PC-9 (cell line): Measurements from ENCODE around the gene GRB7. TPM values are rescaled to one million over a fixed set of nuclear protein-coding genes. Genes with fewer than 3 reads are reported as not detected.

ENCODE experiments used
- BruUV-seq: library from RNA; stranded (reverse); fragments of 400-500 nt; replicated peaks from 2 replicates; lab custom pipeline; 2021; lab: Mats Ljungman, UMichigan
- CTCF ChIA-PET: fragments of 300-600 bp; sonication (Branson Sonifier 250); formaldehyde crosslinking; loops from one replicate; lab custom pipeline; 2022; ENCODE audit warnings: antibody characterized with exemption; lab: Charles Lee
- POLR2A ChIA-PET: fragments of 300-600 bp; sonication (Branson Sonifier 250); formaldehyde crosslinking; loops from one replicate; lab custom pipeline; 2022; ENCODE audit warnings: antibody characterized with exemption; ENCODE audit not compliant: unreplicated experiment; lab: Charles Lee
- DNase-seq, 2 experiments: peaks; one replicate each; pipeline versions ENCODE4 v3.0.0 to v3.0.0-alpha.2; 2015 to 2022; ENCODE audit warnings: mixed read lengths in 1 of 2
- H2AFZ ChIP-seq: fragments of 200-600 bp; sonication (generic); 2 replicates; pipeline ENCODE4 v1.8.1; 2017; ENCODE audit warnings: antibody characterized with exemption
- H3F3A ChIP-seq: fragments of 200-600 bp; sonication (generic); 2 replicates; pipeline ENCODE4 v1.8.1; 2017; ENCODE audit warnings: antibody characterized with exemption, mild to moderate bottlenecking, low read depth; ENCODE audit not compliant: insufficient read depth
- H3K27ac ChIP-seq: fragments of 200-600 bp; sonication (generic); 2 replicates; pipeline ENCODE4 v1.6.1; 2016; ENCODE audit warnings: mixed run types
- H3K27me3 ChIP-seq: fragments of 200-600 bp; sonication (generic); 2 replicates; pipeline ENCODE4 v1.6.1; 2016; ENCODE audit warnings: low read depth, mixed run types; ENCODE audit not compliant: insufficient read depth
- H3K36me3 ChIP-seq: fragments of 200-600 bp; sonication (generic); 2 replicates; pipeline ENCODE4 v1.6.1; 2016; ENCODE audit warnings: low read depth, mixed run types
- H3K4me1 ChIP-seq: fragments of 200-600 bp; sonication (generic); replicated peaks from 2 replicates; pipeline ENCODE4 v1.6.1; 2016; ENCODE audit warnings: mixed run types; ENCODE audit not compliant: insufficient read depth
- H3K4me2 ChIP-seq: fragments of 200-600 bp; sonication (generic); 2 replicates; pipeline ENCODE4 v1.6.1; 2017; ENCODE audit warnings: mixed run types
- H3K4me3 ChIP-seq: fragments of 200-600 bp; sonication (generic); 2 replicates; pipeline ENCODE4 v1.6.1; 2016; ENCODE audit warnings: mixed run types
- H3K79me2 ChIP-seq: fragments of 200-600 bp; sonication (generic); 2 replicates; pipeline ENCODE4 v1.6.1; 2017; ENCODE audit warnings: low read depth, mixed run types
- H3K9me2 ChIP-seq: fragments of 200-600 bp; sonication (generic); 2 replicates; pipeline ENCODE4 v1.8.1; 2017; ENCODE audit warnings: mild to moderate bottlenecking; ENCODE audit not compliant: insufficient read depth
- H3K9me3 ChIP-seq: fragments of 200-600 bp; sonication (generic); 2 replicates; pipeline ENCODE4 v1.8.1; 2016; ENCODE audit warnings: low read depth; ENCODE audit not compliant: insufficient read depth
- H4K20me1 ChIP-seq: fragments of 200-600 bp; sonication (generic); 2 replicates; pipeline ENCODE4 v1.8.1; 2017; ENCODE audit not compliant: insufficient read depth
- EZH2 ChIP-seq: fragments of 200-600 bp; sonication (generic); IDR thresholded peaks from 2 replicates; pipeline ENCODE4 v1.8.0; 2017; ENCODE audit warnings: antibody characterized with exemption, low read depth
- intact Hi-C: fragments of 100-400 bp; cut with micrococcal nuclease; formaldehyde crosslinking; loops from one replicate; pipeline ENCODE4 v1.10.0; 2022; ENCODE audit not compliant: unreplicated experiment
- total RNA-seq: library from RNA; stranded (reverse); gene quantifications from 2 replicates; pipeline ENCODE4 v1.2.3, GENCODE V29; 2021
- TF ChIP-seq, protein P1 (sequence below): fragments of 200-600 bp; sonication (generic); conservative IDR thresholded peaks from 2 replicates; pipeline ENCODE4 v1.6.1; 2017; ENCODE audit warnings: mixed run types, antibody characterized with exemption, mild to moderate bottlenecking, moderate library complexity

Gene GRB7
- total RNA-seq, 1 experiment from 2014 or later, result 49.1 TPM

GRCh38 chr17:39754958-39755553, 17.3 kb downstream of the GRB7 start:
- BruUV-seq, result TSS peak; percentile 79
- DNase-seq, result no peak
- H3K4me2 ChIP-seq, result peak overlapping the region; percentile 82
- CTCF ChIA-PET, result interaction anchor here (0.6 to 0.7 kb wide), 2 partner anchors 134 to 952 kb away, joined by 3 to 8 read pairs; no protein-coding TSS in a partner anchor
- H3K4me3 ChIP-seq, result peak overlapping the region; percentile 78; the same call in 1 of the 2 replicates
- peaks cover 40% of the 10 kb centered on the region for H3K4me1 ChIP-seq
- H2AFZ ChIP-seq, result peak overlapping the region; percentile 97
- H3K9me3 ChIP-seq, result no peaks in the 10 kb centered on the region
- H3F3A ChIP-seq, result peaks cover 17% of the 10 kb centered on the region; the same call in 1 of the 2 replicates
- H3K9me2 ChIP-seq, result no peaks in the 10 kb centered on the region
- no peaks in the 10 kb centered on the region for H3K79me2 ChIP-seq
- POLR2A ChIA-PET, result no interaction called here
- TF ChIP-seq EZH2, result no peak
- TF ChIP-seq, protein P1, sequence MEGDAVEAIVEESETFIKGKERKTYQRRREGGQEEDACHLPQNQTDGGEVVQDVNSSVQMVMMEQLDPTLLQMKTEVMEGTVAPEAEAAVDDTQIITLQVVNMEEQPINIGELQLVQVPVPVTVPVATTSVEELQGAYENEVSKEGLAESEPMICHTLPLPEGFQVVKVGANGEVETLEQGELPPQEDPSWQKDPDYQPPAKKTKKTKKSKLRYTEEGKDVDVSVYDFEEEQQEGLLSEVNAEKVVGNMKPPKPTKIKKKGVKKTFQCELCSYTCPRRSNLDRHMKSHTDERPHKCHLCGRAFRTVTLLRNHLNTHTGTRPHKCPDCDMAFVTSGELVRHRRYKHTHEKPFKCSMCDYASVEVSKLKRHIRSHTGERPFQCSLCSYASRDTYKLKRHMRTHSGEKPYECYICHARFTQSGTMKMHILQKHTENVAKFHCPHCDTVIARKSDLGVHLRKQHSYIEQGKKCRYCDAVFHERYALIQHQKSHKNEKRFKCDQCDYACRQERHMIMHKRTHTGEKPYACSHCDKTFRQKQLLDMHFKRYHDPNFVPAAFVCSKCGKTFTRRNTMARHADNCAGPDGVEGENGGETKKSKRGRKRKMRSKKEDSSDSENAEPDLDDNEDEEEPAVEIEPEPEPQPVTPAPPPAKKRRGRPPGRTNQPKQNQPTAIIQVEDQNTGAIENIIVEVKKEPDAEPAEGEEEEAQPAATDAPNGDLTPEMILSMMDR, result no peak
- H3K27me3 ChIP-seq, result no peaks in the 10 kb centered on the region
- H3K27ac ChIP-seq, result peak overlapping the region; percentile 63
- H4K20me1 ChIP-seq, result no peaks in the 10 kb centered on the region
- no peaks in the 10 kb centered on the region for H3K36me3 ChIP-seq
- intact Hi-C loops, result loop anchor here (1.0 to 10.0 kb wide), 6 partner anchors 48 to 225 kb away; partner anchors contain the start of genes LRRC3C, ORMDL3 and PSMD3

DNA sequence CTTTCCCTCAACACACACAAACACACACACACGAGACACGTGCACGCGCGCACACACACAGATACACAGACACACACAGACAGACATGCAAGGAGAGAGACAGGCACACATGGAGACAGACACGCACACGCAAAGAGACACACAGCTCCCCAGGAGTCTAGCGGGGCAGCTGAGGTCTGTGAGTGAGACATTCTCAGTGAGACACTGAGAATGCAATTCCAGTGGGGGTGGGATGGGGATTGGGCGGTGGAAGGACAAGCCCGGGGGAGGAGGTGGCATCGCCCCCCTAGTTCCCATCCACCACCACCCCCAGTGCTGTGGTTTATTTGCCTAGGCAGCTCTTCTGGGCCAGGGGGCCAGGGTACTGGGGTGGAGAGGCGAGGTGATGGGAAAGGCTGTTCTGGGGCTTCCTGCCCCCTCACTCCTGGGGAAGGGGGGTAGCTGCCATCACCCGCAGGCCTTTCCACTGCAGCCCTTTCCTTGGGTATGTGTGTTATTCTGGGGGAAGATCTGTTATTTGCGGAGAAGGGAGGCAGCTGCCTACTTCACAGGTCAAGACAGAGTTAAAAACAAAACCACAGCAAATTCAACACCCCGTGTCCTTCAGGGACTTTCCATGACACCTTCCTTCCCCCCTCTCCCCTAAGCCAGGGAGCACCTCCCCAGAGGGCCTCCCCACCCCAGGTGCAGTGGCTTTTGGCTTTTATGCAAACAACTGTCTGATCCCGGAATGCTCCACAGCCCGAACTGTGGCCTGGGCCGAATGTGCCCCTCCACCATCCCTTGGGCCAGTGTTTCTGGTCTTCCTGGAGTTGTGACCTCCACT, 18.0 kb downstream of the GRB7 start:
- ChIA-PET POLR2A (interaction anchor here (0.6 kb wide), 2 partner anchors 11 to 27 kb away, joined by 3 to 4 read pairs; no protein-coding TSS in a partner anchor), CTCF (interaction anchor here (0.7 kb wide), 1 partner anchor 134 kb away, joined by 3 read pairs; no protein-coding TSS in a partner anchor)
- no peak overlapping the region for H3K27ac ChIP-seq
- H3K9me2 ChIP-seq, result no peaks in the 10 kb centered on the region
- intact Hi-C loops, result loop anchor here (10.0 kb wide), 2 partner anchors 169 to 199 kb away; partner anchors contain the start of genes LRRC3C and ORMDL3
- H3K4me2 ChIP-seq, result no peak overlapping the region
- BruUV-seq, result no TSS peak
- peaks cover 33% of the 10 kb centered on the region for H3K4me1 ChIP-seq
- H3K9me3 ChIP-seq, result no peaks in the 10 kb centered on the region
- DNase-seq, result no peak
- H3K4me3 ChIP-seq, result no peak overlapping the region
- H3F3A ChIP-seq, result peaks cover 12% of the 10 kb centered on the region; the same call in 1 of the 2 replicates
- no peaks in the 10 kb centered on the region for H4K20me1 ChIP-seq
- H2AFZ ChIP-seq, result no peak overlapping the region
- no peaks in the 10 kb centered on the region for H3K27me3 ChIP-seq
- H3K79me2 ChIP-seq, result no peaks in the 10 kb centered on the region
- TF ChIP-seq EZH2, result no peak
- TF ChIP-seq, protein P1, result no peak
- H3K36me3 ChIP-seq, result no peaks in the 10 kb centered on the region

DNA sequence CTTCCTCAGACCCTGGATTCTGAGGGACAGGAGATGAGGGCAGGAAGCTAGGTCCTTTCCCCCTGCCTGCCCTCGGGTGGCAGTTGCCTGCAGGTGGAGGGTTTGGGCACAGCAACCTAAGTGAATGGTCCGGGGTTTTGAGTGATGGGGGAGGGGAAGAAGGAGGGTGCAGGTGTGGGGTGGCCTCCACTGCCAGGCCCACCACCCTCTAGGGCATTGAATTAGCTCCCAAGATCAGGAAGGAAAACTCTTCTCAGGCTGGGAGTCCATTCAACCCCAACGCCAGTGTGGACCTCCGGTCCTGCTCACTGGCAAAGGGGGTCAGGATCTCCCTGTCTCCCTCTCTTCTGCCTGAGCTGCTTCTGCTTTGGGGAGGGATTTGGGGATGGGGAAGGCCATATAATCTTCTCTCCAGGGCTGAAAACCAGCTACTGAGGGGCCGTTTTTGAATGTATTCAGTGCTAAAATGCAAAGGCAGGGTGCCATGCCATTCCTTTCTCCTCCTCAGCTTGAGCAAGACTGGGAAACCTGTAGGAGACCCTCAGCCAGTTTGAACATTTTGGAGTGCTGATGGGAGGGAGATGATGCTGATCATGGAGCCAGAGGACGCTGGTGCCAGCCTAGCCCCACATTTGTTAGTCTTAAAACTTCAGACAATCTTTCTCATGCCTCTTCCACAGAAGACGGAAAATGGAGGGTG, 18.8 kb downstream of the GRB7 start:
- peaks cover 27% of the 10 kb centered on the region for H3K4me1 ChIP-seq
- H3F3A ChIP-seq, result peaks cover 7% of the 10 kb centered on the region; the same call in 1 of the 2 replicates
- TF ChIP-seq, protein P1, result no peak
- no peak for TF ChIP-seq EZH2
- H3K4me3 ChIP-seq, result no peak overlapping the region
- no peaks in the 10 kb centered on the region for H3K27me3 ChIP-seq
- no peak overlapping the region for H2AFZ ChIP-seq
- H3K27ac ChIP-seq, result no peak overlapping the region
- H4K20me1 ChIP-seq, result no peaks in the 10 kb centered on the region
- DNase-seq, result no peak
- BruUV-seq, result no TSS peak
- ChIA-PET CTCF (no interaction called here), POLR2A (interaction anchor here (0.6 kb wide), 1 partner anchor 10 kb away, joined by 4 read pairs; no protein-coding TSS in a partner anchor)
- intact Hi-C loops, result loop anchor here (10.0 kb wide), 2 partner anchors 168 to 198 kb away; partner anchors contain the start of genes LRRC3C and ORMDL3
- H3K79me2 ChIP-seq, result no peaks in the 10 kb centered on the region
- H3K9me3 ChIP-seq, result no peaks in the 10 kb centered on the region
- H3K9me2 ChIP-seq, result no peaks in the 10 kb centered on the region
- H3K4me2 ChIP-seq, result no peak overlapping the region
- no peaks in the 10 kb centered on the region for H3K36me3 ChIP-seq
